Activated CD8-positive, alpha-beta T cell treated with anti-CD3 and anti-CD28 coated beads for 36 hours (primary cell): ENCODE data around the gene IL9R. TPM values are rescaled to one million over a fixed set of nuclear protein-coding genes. Genes with fewer than 3 reads are reported as not detected.
"Not testable (repeated sequence)": the region's sequence is repeated elsewhere in the genome, so short reads cannot be mapped to it uniquely, and the experiment has no call there.

ENCODE experiments used
- ATAC-seq: fragments of 200-7000 bp; cut with Tn5 transposase; one replicate; pipeline ENCODE4 v1.10.0; 2021; ENCODE audit warnings: mild to moderate bottlenecking, moderate library complexity
- CTCF ChIA-PET: fragments of 350-600 bp; sonication (Branson Sonifier 250); formaldehyde crosslinking; loops from one replicate; lab custom pipeline; 2021; ENCODE audit warnings: antibody characterized with exemption; lab: Charles Lee
- POLR2A ChIA-PET: fragments of 350-600 bp; sonication (Branson Sonifier 250); formaldehyde crosslinking; loops from one replicate; lab custom pipeline; 2021; ENCODE audit warnings: antibody characterized with exemption; lab: Charles Lee
- DNase-seq: peaks from one replicate; pipeline ENCODE4 v3.0.0-alpha.2; 2020
- H3K27ac Mint-ChIP-seq: one replicate; pipeline ENCODE4 v1.8.0; 2021; ENCODE audit warnings: mild to moderate bottlenecking, mixed read lengths
- H3K27me3 Mint-ChIP-seq: one replicate; pipeline ENCODE4 v1.8.0; 2021; ENCODE audit warnings: mixed read lengths
- H3K36me3 Mint-ChIP-seq: one replicate; pipeline ENCODE4 v1.8.0; 2021; ENCODE audit warnings: low read depth, mixed read lengths
- H3K4me1 Mint-ChIP-seq: one replicate; pipeline ENCODE4 v1.8.0; 2021; ENCODE audit warnings: low read depth, mixed read lengths
- H3K4me3 Mint-ChIP-seq: one replicate; pipeline ENCODE4 v1.8.0; 2021; ENCODE audit warnings: mild to moderate bottlenecking, moderate library complexity, mixed read lengths
- H3K9me3 Mint-ChIP-seq: one replicate; pipeline ENCODE4 v1.8.0; 2021; ENCODE audit warnings: mixed read lengths
- intact Hi-C: fragments of 100-400 bp; cut with micrococcal nuclease; formaldehyde crosslinking; loops from one replicate; pipeline ENCODE4 v1.10.0; 2022
- total RNA-seq, 2 experiments: library from RNA; stranded (reverse); gene quantifications; one replicate each; pipeline ENCODE4 v1.2.3, GENCODE V29; 2021

IL9R gene
- total RNA-seq, 2 experiments from 2014 or later, result 3.8 to 4.5 TPM

DNA sequence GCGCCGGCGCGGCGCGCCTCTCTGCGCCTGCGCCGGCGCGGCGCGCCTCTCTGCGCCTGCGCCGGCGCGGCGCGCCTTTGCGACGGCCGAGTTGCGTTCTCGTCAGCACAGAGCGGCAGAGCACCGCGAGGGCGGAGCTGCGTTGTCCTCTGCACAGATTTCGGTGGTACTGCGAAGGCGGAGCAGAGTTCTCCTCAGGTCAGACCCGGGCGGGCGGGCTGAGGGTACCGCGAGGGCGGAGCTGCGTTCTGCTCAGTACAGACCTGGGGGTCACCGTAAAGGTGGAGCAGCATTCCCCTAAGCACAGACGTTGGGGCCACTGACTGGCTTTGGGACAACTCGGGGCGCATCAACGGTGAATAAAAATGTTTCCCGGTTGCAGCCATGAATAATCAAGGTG, 31.8 kb downstream of the IL9R start:
- intact Hi-C loops, H3K4me1 Mint-ChIP-seq, H3K36me3 Mint-ChIP-seq, ATAC-seq, CTCF ChIA-PET, DNase-seq, H3K4me3 Mint-ChIP-seq, H3K9me3 Mint-ChIP-seq, H3K27me3 Mint-ChIP-seq, H3K27ac Mint-ChIP-seq, POLR2A ChIA-PET: not testable (repeated sequence)

DNA sequence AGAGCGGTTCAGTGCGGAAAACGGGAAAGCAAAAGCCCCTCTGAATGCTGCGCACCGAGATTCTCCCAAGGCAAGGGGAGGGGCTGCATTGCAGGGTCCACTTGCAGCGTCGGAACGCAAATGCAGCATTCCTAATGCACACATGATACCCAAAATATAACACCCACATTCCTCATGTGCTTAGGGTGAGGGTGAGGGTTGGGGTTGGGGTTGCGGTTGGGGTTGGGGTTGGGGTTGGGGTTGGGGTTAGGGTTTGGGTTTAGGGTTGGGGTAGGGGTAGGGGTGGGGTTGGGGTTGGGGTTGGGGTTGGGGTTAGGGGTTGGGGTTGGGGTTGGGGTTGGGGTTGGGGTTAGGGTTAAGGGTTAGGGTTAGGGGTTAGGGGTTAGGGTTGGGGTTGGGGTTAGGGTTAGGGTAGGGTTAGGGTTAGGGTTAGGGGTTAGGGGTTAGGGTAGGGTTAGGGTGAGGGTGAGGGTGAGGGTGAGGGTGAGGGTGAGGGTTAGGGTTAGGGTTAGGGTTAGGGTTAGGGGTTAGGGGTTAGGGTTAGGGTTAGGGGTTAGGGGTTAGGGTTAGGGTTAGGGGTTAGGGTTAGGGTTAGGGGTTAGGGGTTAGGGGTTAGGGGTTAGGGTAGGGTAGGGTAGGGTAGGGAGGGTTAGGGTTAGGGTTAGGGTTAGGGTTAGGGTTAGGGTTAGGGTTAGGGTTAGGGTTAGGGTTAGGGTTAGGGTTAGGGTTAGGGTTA, 32.4 kb downstream of the IL9R start:
- DNase-seq, H3K4me1 Mint-ChIP-seq, CTCF ChIA-PET, POLR2A ChIA-PET, H3K27me3 Mint-ChIP-seq, intact Hi-C loops, H3K4me3 Mint-ChIP-seq, H3K27ac Mint-ChIP-seq, H3K36me3 Mint-ChIP-seq, H3K9me3 Mint-ChIP-seq: not testable (repeated sequence)
- ATAC-seq, result peak; percentile 42

DNA sequence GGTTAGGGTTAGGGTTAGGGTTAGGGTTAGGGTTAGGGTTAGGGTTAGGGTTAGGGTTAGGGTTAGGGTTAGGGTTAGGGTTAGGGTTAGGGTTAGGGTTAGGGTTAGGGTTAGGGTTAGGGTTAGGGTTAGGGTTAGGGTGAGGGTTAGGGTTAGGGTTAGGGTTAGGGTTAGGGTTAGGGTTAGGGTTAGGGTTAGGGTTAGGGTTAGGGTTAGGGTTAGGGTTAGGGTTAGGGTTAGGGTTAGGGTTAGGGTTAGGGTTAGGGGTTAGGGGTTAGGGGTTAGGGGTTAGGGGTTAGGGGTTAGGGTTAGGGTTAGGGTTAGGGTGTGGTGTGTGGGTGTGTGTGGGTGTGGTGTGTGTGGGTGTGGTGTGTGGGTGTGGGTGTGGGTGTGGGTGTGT, 33.0 kb downstream of the IL9R start:
- H3K36me3 Mint-ChIP-seq, H3K27ac Mint-ChIP-seq, H3K4me3 Mint-ChIP-seq, intact Hi-C loops, H3K9me3 Mint-ChIP-seq, CTCF ChIA-PET, H3K27me3 Mint-ChIP-seq, DNase-seq, H3K4me1 Mint-ChIP-seq, POLR2A ChIA-PET, ATAC-seq: not testable (repeated sequence)

Other genes with a start within 250 kb of the IL9R start
- gene VAMP7, start 116.4 kb upstream of the IL9R start, total RNA-seq, result 10 to 100 TPM; 30.5 to 30.7 TPM